Stimulated activated CD4-positive, alpha-beta T cell treated with anti-CD3 and anti-CD28 coated beads, Interleukin-1b, Interleukin-23, amount 100 ng/mL, for 1 hour (primary cell): Measurements from ENCODE around the gene CD19.
A peak's percentile ranks its signal among the peaks of the same experiment; 100 is the strongest.

Experiments
- DNase-seq, 2 donors: peaks; one replicate each; pipeline ENCODE4 v3.0.0-alpha.2; 2020; ENCODE audit warnings: low read depth in 2 of 2

CD19 gene

DNA sequence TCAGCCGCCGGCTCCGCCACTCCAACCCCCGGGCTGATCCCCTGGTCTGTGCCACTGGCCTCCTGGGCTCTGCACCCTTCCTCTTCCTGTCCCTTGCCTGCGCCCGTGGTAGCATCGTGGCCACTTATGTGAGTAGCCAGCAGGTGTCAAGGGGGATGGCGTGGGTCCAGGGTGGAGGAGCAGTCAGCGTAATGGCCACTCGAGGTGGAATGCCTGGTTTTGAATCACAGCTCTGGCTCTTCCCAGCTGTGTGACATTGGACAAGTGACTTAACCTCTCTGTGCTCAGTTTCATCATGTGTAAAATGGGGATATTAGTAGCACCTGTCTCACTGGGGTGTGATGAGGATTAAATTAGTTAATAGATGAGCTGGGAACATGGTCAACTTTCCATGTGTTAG lies 50.6 kb downstream of the CD19 start:
- no peak for DNase-seq

DNA sequence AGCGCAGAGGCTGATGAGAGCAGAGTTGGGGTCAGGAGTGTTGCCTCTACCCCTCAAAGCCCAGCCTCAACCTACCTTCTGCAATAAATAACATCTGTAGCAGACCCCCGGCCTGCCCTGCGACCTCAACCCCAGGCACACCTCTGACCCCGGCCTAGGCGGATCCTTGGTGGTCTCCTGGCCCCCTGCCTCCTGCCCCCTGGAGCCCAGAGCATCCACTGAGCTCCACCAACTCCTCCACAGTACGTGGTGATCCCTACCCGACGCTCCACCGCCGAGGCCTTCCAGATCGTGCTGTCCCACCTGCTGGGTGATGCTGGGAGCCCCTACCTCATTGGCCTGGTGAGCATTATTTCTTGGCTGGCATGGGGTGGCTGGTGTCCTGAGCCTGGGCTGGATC lies 51.2 kb downstream of the CD19 start:
- DNase-seq = no peak

GRCh38 chr16:28983644-28984043 lies 51.9 kb downstream of the CD19 start:
- no peak for DNase-seq

- no peak for DNase-seq
Observed at GRCh38 chr16:28984091-28984490, 52.3 kb downstream of the CD19 start.

GRCh38 chr16:28984619-28985135 lies 52.9 kb downstream of the CD19 start, which contains the start of gene LAT:
Gene LAT (plus strand): TSS chr16:28985052. CDS start chr16:28985418, 366 bp downstream.
- DNase-seq = peak; percentile 53 to 56

DNA sequence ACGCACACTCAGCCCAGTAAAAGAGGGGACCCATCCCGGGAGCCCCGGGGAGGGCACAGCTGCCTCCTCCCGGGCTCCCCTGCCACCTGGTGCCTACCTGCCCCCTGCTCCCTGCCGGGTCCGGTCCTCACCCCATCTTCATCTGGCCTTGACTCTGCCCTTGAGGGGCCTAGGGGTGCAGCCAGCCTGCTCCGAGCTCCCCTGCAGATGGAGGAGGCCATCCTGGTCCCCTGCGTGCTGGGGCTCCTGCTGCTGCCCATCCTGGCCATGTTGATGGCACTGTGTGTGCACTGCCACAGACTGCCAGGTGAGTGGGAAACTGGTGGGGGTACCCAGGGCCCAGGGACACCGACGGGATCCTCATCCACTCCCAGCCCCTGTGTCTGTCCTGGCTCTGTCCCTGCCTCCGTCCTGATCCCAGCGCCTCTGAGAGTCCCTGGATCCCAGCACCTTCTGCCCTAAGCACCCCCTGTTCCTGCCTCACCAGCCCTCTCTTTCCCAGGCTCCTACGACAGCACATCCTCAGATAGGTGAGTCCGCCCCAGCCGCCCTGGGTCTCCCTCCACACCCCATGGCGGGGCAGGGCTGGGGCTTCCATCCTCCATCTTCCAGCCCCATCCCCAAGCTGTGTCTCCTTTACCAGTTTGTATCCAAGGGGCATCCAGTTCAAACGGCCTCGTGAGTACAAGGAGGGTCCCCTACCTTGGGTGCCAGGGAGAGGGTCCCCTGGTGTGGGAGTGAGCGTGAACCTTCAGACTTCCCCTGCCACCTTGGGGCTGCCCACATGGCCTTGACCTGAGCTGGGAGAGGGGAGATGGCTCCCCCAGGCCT lies 53.7 kb downstream of the CD19 start:
- no peak for DNase-seq

- DNase-seq = no peak
Observed at GRCh38 chr16:28986046-28986445, 54.3 kb downstream of the CD19 start.

- no peak for DNase-seq
Observed at GRCh38 chr16:28986492-28986891, 54.7 kb downstream of the CD19 start.

- DNase-seq = no peak
Observed at GRCh38 chr16:28987170-28987853, 55.5 kb downstream of the CD19 start.
